Rectal smooth muscle tissue (tissue), 1 donor: ENCODE data around the gene HES5.

Source experiments
- H3K27ac ChIP-seq: one replicate; pipeline ENCODE4 v1.7.0; 2013; ENCODE audit warnings: low read depth, low read length, inconsistent platforms
- H3K27me3 ChIP-seq: one replicate; pipeline ENCODE4 v1.7.0; 2013; ENCODE audit warnings: low read length; ENCODE audit not compliant: control insufficient read depth, insufficient read depth
- H3K36me3 ChIP-seq: one replicate; pipeline ENCODE4 v1.7.0; 2013; ENCODE audit warnings: low read length; ENCODE audit not compliant: control insufficient read depth, insufficient read depth
- H3K4me1 ChIP-seq: one replicate; pipeline ENCODE4 v1.7.0; 2013; ENCODE audit warnings: low read length; ENCODE audit not compliant: control insufficient read depth, insufficient read depth
- H3K4me3 ChIP-seq: one replicate; pipeline ENCODE4 v1.7.0; 2013; ENCODE audit warnings: low read length
- H3K9ac ChIP-seq: one replicate; pipeline ENCODE4 v1.7.0; 2013; ENCODE audit warnings: low read length

Gene HES5

DNA sequence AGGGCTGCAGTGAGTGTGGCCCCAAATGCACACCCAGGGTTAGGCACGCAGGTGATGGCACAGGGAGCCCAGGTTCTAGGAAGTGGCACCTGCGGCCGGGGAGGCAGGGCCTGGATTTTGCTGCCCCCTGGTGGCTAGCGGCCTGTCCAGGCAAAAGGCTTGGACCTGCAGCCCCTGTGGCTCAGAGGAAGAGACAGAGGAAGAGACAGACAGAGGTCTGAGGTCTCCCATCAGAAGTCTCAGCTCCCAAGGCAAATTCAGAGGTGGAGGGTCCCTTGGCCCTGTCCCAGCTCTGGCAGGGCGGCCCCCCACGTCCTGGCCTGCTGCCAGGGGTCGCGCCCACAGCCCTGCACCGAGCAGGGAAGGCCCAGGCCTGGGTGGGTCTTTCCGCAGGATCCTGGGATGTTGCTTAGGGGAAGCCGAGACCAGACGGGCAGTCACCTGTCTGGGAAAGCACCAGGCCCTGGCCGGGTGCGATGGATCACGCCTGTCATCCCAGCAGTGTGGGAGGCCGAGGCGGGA is 18.1 kb upstream of the HES5 start:
- Histone ChIP-seq H3K4me1 (peaks cover 4% of the 10 kb centered on the region), H3K27me3 (peaks cover 3% of the 10 kb centered on the region), H3K36me3 (no peaks in the 10 kb centered on the region), H3K9ac (no peak overlapping the region), H3K4me3 (peak overlapping the region; percentile 70), H3K27ac (peak overlapping the region; percentile 25)

DNA sequence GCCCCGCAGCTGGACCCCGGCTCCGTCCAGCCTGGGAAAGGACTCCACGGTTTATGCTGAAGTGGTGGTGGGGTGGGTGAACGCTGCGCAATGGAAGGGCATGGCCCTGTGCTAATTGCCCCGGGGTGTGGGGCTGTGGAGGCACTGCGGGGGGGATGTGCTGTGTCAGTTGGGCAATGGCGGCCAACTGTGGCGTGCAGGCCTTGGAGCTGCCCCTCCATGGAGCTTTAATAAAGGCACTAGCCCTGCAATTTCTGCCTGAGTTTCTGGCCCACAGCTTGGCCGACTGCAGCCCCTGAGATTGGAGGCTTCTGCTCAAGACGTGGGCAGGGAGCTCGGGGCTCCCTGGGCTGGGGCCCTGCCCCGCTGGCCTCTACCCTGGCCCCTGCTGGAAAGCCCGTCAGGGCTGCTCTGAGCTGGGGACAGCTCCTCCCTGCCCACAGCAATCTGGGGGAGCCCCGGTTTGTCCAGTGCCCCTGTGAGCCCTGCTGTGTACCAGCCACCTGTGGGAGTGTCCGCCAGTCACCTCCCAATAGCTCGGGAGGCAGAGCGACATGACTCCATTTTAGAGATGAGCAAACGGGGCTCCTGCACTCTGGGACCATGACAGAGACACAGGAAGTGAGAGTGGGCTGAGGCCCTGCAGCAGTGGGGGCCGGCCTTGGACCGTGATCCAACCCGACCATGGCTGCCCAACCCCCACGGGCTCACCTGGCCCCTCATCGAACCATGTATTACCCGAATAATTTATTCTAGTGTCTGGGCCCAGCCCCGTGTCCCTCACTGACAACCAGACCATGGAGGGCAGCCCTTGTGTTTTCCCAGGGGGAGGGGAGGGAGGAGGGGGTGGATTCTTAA is 17.4 kb upstream of the HES5 start:
- H3K27me3 ChIP-seq, result peaks cover 3% of the 10 kb centered on the region
- H3K27ac ChIP-seq, result peak overlapping the region; percentile 25
- H3K36me3 ChIP-seq, result no peaks in the 10 kb centered on the region
- peak overlapping the region; percentile 40 for H3K9ac ChIP-seq
- H3K4me3 ChIP-seq, result peak overlapping the region; percentile 70
- H3K4me1 ChIP-seq, result peaks cover 4% of the 10 kb centered on the region

GRCh38 chr1:2546515-2547209 is 16.6 kb upstream of the HES5 start:
- Histone ChIP-seq H3K36me3 (no peaks in the 10 kb centered on the region), H3K27ac (peak overlapping the region; percentile 32), H3K4me3 (peak overlapping the region; percentile 70), H3K27me3 (peaks cover 6% of the 10 kb centered on the region), H3K4me1 (peaks cover 4% of the 10 kb centered on the region), H3K9ac (peak overlapping the region; percentile 56)

DNA sequence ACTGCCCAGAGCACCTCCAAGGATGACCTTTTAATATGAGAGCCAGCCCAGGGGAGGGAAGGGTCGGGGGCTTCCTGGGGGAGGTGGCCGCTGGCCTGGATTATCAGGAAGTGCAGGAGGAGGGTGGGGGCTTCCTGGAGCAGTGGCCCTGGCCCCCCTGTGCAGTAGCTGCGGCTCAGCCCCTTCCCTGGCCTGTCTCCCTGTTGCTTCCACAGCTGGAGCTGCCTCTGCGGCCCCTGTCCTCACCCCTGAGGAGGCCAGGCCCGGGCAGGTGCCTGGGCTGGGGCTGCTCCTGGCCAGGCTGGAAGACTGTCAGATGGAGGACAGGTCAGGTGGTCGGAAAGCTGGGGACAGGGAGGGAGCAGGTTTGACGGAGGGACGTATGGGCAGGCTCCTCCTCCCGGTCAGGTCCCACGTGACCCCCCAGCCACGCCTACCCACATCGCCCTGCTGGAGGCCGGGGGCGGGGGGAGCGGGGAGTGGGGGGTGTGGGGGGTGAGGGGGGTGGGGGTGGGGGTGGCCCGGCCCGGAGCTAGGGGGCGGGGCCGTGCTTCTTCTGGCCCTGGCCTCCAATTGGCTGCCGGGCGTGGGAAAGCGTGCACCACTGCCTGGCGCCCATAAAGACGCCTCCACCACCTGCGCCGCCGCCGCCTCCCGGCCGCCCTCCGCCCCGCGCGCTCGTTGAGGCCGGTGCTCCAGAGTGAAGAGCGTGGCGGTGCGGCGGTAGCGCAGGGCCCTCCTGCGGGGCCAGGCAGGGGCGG is 15.9 kb upstream of the HES5 start:
- H3K4me3 ChIP-seq, result peak overlapping the region; percentile 70
- H3K9ac ChIP-seq, result no peak overlapping the region
- peaks cover 4% of the 10 kb centered on the region for H3K4me1 ChIP-seq
- no peaks in the 10 kb centered on the region for H3K36me3 ChIP-seq
- peak overlapping the region; percentile 32 for H3K27ac ChIP-seq
- H3K27me3 ChIP-seq, result peaks cover 8% of the 10 kb centered on the region

DNA sequence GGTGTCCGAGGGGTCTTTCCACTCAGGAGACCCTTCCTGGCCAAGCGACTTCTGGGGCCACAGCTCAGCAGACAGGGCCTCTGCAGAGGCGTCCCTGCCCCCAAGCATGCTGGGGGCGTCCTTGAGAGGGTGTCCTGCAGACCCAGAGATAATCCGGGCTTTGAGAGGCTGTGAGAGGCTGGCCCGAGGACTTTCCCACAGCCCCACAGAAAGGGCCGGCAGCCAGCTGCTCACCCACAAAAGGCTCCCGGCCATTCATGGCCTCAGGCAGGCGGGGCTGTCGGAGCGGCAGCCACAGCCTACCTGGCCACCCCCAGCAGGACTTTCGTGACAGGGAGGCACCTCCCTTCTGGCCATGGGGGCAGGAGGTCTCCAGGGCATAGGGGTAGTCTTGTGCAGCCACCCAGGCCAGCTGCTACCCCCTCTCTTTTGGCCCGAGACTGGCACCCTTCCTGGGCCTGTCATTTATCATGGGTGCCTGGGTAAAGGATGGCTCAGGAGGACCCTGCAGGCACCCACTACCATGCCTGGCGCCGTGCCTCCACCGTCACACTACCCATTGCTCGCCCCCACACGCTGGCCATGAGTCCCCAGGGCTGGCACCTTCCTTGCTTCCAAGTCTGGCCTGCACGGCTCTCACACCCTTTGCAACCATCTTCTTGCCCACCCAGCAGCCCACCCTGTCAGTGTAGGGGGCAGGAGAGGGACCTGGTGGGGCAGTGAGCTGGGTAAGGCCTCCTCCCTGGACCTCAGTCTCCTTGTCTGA is 15.0 kb upstream of the HES5 start:
- H3K27me3 ChIP-seq, result peaks cover 8% of the 10 kb centered on the region
- H3K36me3 ChIP-seq, result no peaks in the 10 kb centered on the region
- no peak overlapping the region for H3K27ac ChIP-seq
- H3K4me1 ChIP-seq, result peaks cover 4% of the 10 kb centered on the region
- H3K4me3 ChIP-seq, result no peak overlapping the region
- H3K9ac ChIP-seq, result no peak overlapping the region

DNA sequence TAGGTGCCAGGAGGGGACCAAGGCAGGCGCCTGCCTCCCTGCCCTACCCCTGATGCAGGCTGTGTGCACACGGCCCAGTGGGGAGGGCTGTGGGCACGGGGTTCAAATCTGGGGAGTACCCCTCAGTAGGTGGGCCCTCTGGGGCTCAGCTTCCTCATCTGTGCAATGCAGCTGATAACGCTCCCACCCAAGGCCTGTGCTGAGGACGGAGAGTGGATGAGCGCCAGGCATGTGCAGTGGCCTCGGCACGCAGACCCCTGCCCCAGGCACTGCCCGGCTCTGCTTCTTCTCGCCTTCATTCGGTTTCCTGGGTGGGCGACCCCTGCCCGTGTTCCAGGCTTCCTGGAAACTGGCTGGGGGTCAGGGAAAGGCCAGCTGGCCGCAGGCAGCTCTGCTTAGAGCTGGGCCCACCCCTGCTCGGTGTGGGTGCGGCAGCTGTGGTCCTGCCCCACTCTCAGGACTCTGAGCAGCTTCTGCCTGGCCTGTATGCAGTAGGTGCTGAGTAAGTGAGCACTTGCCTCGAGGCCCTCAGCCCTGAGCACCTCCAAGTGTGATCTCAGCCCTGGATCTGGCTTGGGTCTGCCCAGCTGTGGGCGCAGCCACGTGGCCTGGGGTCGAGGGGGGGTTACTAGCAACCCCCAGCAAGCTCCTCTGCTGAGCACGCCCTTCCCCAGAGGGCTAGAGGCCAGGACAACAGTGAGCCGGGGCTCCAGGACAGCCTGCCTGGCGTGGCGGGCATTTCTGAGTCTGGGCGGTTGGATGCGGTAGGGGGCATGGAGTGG is 14.2 kb upstream of the HES5 start:
- Histone ChIP-seq H3K4me3 (no peak overlapping the region), H3K9ac (no peak overlapping the region), H3K27me3 (peaks cover 10% of the 10 kb centered on the region), H3K36me3 (no peaks in the 10 kb centered on the region), H3K4me1 (peaks cover 4% of the 10 kb centered on the region), H3K27ac (no peak overlapping the region)

- H3K36me3 ChIP-seq, result no peaks in the 10 kb centered on the region
- no peak overlapping the region for H3K4me3 ChIP-seq
- H3K27ac ChIP-seq, result no peak overlapping the region
- H3K9ac ChIP-seq, result no peak overlapping the region
- peaks cover 10% of the 10 kb centered on the region for H3K27me3 ChIP-seq
- H3K4me1 ChIP-seq, result no peaks in the 10 kb centered on the region
Measured at GRCh38 chr1:2543543-2544092, 13.6 kb upstream of the HES5 start.

GRCh38 chr1:2542246-2542915 is 12.3 kb upstream of the HES5 start:
- H3K36me3 ChIP-seq, result no peaks in the 10 kb centered on the region
- no peak overlapping the region for H3K9ac ChIP-seq
- no peak overlapping the region for H3K27ac ChIP-seq
- peaks cover 13% of the 10 kb centered on the region for H3K27me3 ChIP-seq
- no peaks in the 10 kb centered on the region for H3K4me1 ChIP-seq
- H3K4me3 ChIP-seq, result no peak overlapping the region

GRCh38 chr1:2541619-2542245 is 11.7 kb upstream of the HES5 start:
- peaks cover 14% of the 10 kb centered on the region for H3K27me3 ChIP-seq
- no peak overlapping the region for H3K9ac ChIP-seq
- no peak overlapping the region for H3K27ac ChIP-seq
- H3K4me3 ChIP-seq, result no peak overlapping the region
- no peaks in the 10 kb centered on the region for H3K36me3 ChIP-seq
- H3K4me1 ChIP-seq, result no peaks in the 10 kb centered on the region

- Histone ChIP-seq H3K9ac (no peak overlapping the region), H3K27me3 (peaks cover 16% of the 10 kb centered on the region), H3K4me3 (no peak overlapping the region), H3K27ac (no peak overlapping the region), H3K4me1 (no peaks in the 10 kb centered on the region), H3K36me3 (no peaks in the 10 kb centered on the region)
Measured at GRCh38 chr1:2540816-2541492, 10.9 kb upstream of the HES5 start.
